ENCODE data around the gene EXOC4. TPM values are rescaled to one million over a fixed set of nuclear protein-coding genes. Genes with fewer than 3 reads are reported as not detected.

The EXOC4 gene
- total and polyA plus RNA-seq, 2 donors from 2014 or later, result 22.8 to 78.7 TPM

- TF ChIP-seq CTCF (IDR thresholded peaks at IDR 0.05; ENCODE audit: borderline replicate concordance, extremely low read depth, insufficient read depth), result no peak
- DNase-seq (no peak), FAIRE-seq (no peak)
- Histone ChIP-seq H3K36me3 (ENCODE audit: control insufficient read depth in 2 of 3, insufficient read depth in 3 of 3, low read length in 3 of 3) (no peaks in the 10 kb centered on the region), H3K27ac (ENCODE audit: low read depth in 2 of 2, low read length in 2 of 2) (no peak overlapping the region), H3K9ac (ENCODE audit: low read length in 3 of 3) (no peak overlapping the region), H3K9me3 (ENCODE audit: control insufficient read depth in 2 of 3, insufficient read depth in 1 of 3, low read length in 3 of 3) (no peaks in the 10 kb centered on the region), H3K4me1 (ENCODE audit: control insufficient read depth in 2 of 3, insufficient read depth in 2 of 3, low read depth in 1 of 3, low read length in 3 of 3) (no peaks in the 10 kb centered on the region), H3K27me3 (ENCODE audit: control insufficient read depth, insufficient read depth, low read length) (no peaks in the 10 kb centered on the region), H3K4me3 (ENCODE audit: low read length in 3 of 3) (no peak overlapping the region)
- intact Hi-C loops (cut with DNase I), result no loop called here
These were observed 482.3 kb downstream of the EXOC4 start for GRCh38 chr7:133735222-133735621.

- H3K4me3 ChIP-seq (ENCODE audit: low read length in 3 of 3), result no peak overlapping the region
- no peaks in the 10 kb centered on the region for H3K9me3 ChIP-seq (ENCODE audit: control insufficient read depth in 2 of 3, insufficient read depth in 1 of 3, low read length in 3 of 3)
- no peak for DNase-seq
- no peaks in the 10 kb centered on the region for H3K4me1 ChIP-seq (ENCODE audit: control insufficient read depth in 2 of 3, insufficient read depth in 2 of 3, low read depth in 1 of 3, low read length in 3 of 3)
- no peaks in the 10 kb centered on the region for H3K27me3 ChIP-seq (ENCODE audit: control insufficient read depth, insufficient read depth, low read length)
- no peak overlapping the region for H3K27ac ChIP-seq (ENCODE audit: low read depth in 2 of 2, low read length in 2 of 2)
- intact Hi-C loops (cut with DNase I), result no loop called here
- no peak overlapping the region for H3K9ac ChIP-seq (ENCODE audit: low read length in 3 of 3)
- no peak for TF ChIP-seq CTCF (IDR thresholded peaks at IDR 0.05; ENCODE audit: borderline replicate concordance, extremely low read depth, insufficient read depth)
- no peaks in the 10 kb centered on the region for H3K36me3 ChIP-seq (ENCODE audit: control insufficient read depth in 2 of 3, insufficient read depth in 3 of 3, low read length in 3 of 3)
- FAIRE-seq, result no peak
These were observed 486.9 kb downstream of the EXOC4 start for GRCh38 chr7:133739817-133740216.

- H3K27ac ChIP-seq (ENCODE audit: low read depth in 2 of 2, low read length in 2 of 2), result no peak overlapping the region
- intact Hi-C loops (cut with DNase I), result no loop called here
- no peak overlapping the region for H3K9ac ChIP-seq (ENCODE audit: low read length in 3 of 3)
- FAIRE-seq, result no peak
- H3K9me3 ChIP-seq (ENCODE audit: control insufficient read depth in 2 of 3, insufficient read depth in 1 of 3, low read length in 3 of 3), result no peaks in the 10 kb centered on the region
- H3K36me3 ChIP-seq (ENCODE audit: control insufficient read depth in 2 of 3, insufficient read depth in 3 of 3, low read length in 3 of 3), result no peaks in the 10 kb centered on the region
- no peaks in the 10 kb centered on the region for H3K4me1 ChIP-seq (ENCODE audit: control insufficient read depth in 2 of 3, insufficient read depth in 2 of 3, low read depth in 1 of 3, low read length in 3 of 3)
- H3K27me3 ChIP-seq (ENCODE audit: control insufficient read depth, insufficient read depth, low read length), result no peaks in the 10 kb centered on the region
- no peak for TF ChIP-seq CTCF (IDR thresholded peaks at IDR 0.05; ENCODE audit: borderline replicate concordance, extremely low read depth, insufficient read depth)
- H3K4me3 ChIP-seq (ENCODE audit: low read length in 3 of 3), result no peak overlapping the region
- no peak for DNase-seq
These were observed 488.2 kb downstream of the EXOC4 start for GRCh38 chr7:133741078-133741477.

- H3K9me3 ChIP-seq (ENCODE audit: control insufficient read depth in 2 of 3, insufficient read depth in 1 of 3, low read length in 3 of 3), result no peaks in the 10 kb centered on the region
- no peaks in the 10 kb centered on the region for H3K36me3 ChIP-seq (ENCODE audit: control insufficient read depth in 2 of 3, insufficient read depth in 3 of 3, low read length in 3 of 3)
- H3K9ac ChIP-seq (ENCODE audit: low read length in 3 of 3), result no peak overlapping the region
- H3K27ac ChIP-seq (ENCODE audit: low read depth in 2 of 2, low read length in 2 of 2), result no peak overlapping the region
- intact Hi-C loops (cut with DNase I), result no loop called here
- FAIRE-seq, result no peak
- no peaks in the 10 kb centered on the region for H3K4me1 ChIP-seq (ENCODE audit: control insufficient read depth in 2 of 3, insufficient read depth in 2 of 3, low read depth in 1 of 3, low read length in 3 of 3)
- no peak overlapping the region for H3K4me3 ChIP-seq (ENCODE audit: low read length in 3 of 3)
- no peak for DNase-seq
- no peaks in the 10 kb centered on the region for H3K27me3 ChIP-seq (ENCODE audit: control insufficient read depth, insufficient read depth, low read length)
- no peak for TF ChIP-seq CTCF (IDR thresholded peaks at IDR 0.05; ENCODE audit: borderline replicate concordance, extremely low read depth, insufficient read depth)
These were observed 488.8 kb downstream of the EXOC4 start for GRCh38 chr7:133741703-133742102.

Measured in kidney (tissue), 14 donors.